HEK293 (cell line): ENCODE measurements around the gene CYB5D1.

Experiments
- CTCF ChIA-PET: fragments of 350-600 bp; formaldehyde crosslinking; extraction: SDS; loops from one replicate; lab custom pipeline; 2021; ENCODE audit warnings: antibody characterized with exemption; lab: Yijun Ruan, JAX
- POLR2A ChIA-PET: fragments of 300-600 bp; formaldehyde crosslinking; extraction: SDS; loops from one replicate; lab custom pipeline; 2020; ENCODE audit warnings: antibody characterized with exemption, inconsistent platforms; lab: Yijun Ruan, JAX
- H3K27ac ChIP-seq: fragments of 200-500 bp; sonication (Bioruptor generic); 2 replicates; pipeline ENCODE4 v1.5.1; 2014; ENCODE audit warnings: low read depth, low read length, control low read depth, inconsistent platforms; ENCODE audit errors: extremely low read depth
- H3K36me3 ChIP-seq, 2 experiments: fragments of 200-500 bp in 1 of 2; sonication (Bioruptor generic) in 1 of 2; 1 replicate in 1 of 2; 2 replicates in 1 of 2; pipeline ENCODE4 v1.5.1; 2014 to 2017; ENCODE audit warnings: inconsistent platforms in 2 of 2, low read length in 2 of 2; ENCODE audit not compliant: control insufficient read depth in 2 of 2, insufficient read depth in 1 of 2
- H3K4me1 ChIP-seq: fragments of 200-500 bp; sonication (Bioruptor generic); 2 replicates; pipeline ENCODE4 v1.5.1; 2014; ENCODE audit warnings: mild to moderate bottlenecking, low read length, inconsistent platforms; ENCODE audit not compliant: control insufficient read depth, insufficient read depth
- H3K4me3 ChIP-seq: 2 replicates; pipeline ENCODE4 v1.5.1; 2011; ENCODE audit warnings: low read depth, mild to moderate bottlenecking, control low read depth, low read length, moderate library complexity
- H3K9me3 ChIP-seq: fragments of 200-500 bp; sonication (Bioruptor generic); 2 replicates; pipeline ENCODE4 v1.5.1; 2014; ENCODE audit warnings: low read depth, low read length, inconsistent platforms; ENCODE audit not compliant: control insufficient read depth, insufficient read depth
- INSM2 ChIP-seq: fragments of 450-650 bp; formaldehyde crosslinking; IDR thresholded peaks from 2 replicates; pipeline ENCODE4 v1.5.1; 2016; ENCODE audit warnings: missing biosample characterization, missing genetic modification characterization
- OVOL3 ChIP-seq: fragments of 450-650 bp; formaldehyde crosslinking; IDR thresholded peaks from 2 replicates; pipeline ENCODE4 v1.5.1; 2016; ENCODE audit warnings: missing biosample characterization, missing genetic modification characterization
- PRDM1 ChIP-seq: fragments of 450-650 bp; formaldehyde crosslinking; IDR thresholded peaks from 2 replicates; pipeline ENCODE4; 2016; ENCODE audit warnings: missing biosample characterization, missing genetic modification characterization
- SCRT2 ChIP-seq: fragments of 450-650 bp; formaldehyde crosslinking; IDR thresholded peaks from 2 replicates; pipeline ENCODE4 v1.5.1; 2016; ENCODE audit warnings: missing biosample characterization, missing genetic modification characterization
- TCF7L2 ChIP-seq: IDR thresholded peaks from 2 replicates; pipeline ENCODE4 v1.6.1; 2011; ENCODE audit warnings: low read depth, mild to moderate bottlenecking, inconsistent platforms, low read length, moderate library complexity, borderline replicate concordance
- YY1 ChIP-seq: fragments of 450-650 bp; formaldehyde crosslinking; IDR thresholded peaks from 2 replicates; pipeline ENCODE4 v1.5.1; 2018; ENCODE audit warnings: missing biosample characterization, missing genetic modification characterization
- ZBTB1 ChIP-seq: fragments of 450-650 bp; formaldehyde crosslinking; IDR thresholded peaks from 2 replicates; pipeline ENCODE4 v1.5.1; 2016; ENCODE audit warnings: missing biosample characterization, missing genetic modification characterization
- ZBTB20 ChIP-seq: fragments of 450-650 bp; formaldehyde crosslinking; IDR thresholded peaks from 2 replicates; pipeline ENCODE4 v1.5.1; 2016; ENCODE audit warnings: missing biosample characterization, missing genetic modification characterization
- ZBTB26 ChIP-seq: fragments of 450-650 bp; formaldehyde crosslinking; optimal IDR thresholded peaks from 2 replicates; pipeline ENCODE3; 2016; ENCODE audit warnings: missing biosample characterization, mild to moderate bottlenecking, missing genetic modification characterization
- ZBTB6 ChIP-seq: fragments of 450-650 bp; formaldehyde crosslinking; IDR thresholded peaks from 2 replicates; pipeline ENCODE4 v1.5.1; 2017; ENCODE audit warnings: missing biosample characterization, missing genetic modification characterization
- ZNF112 ChIP-seq: fragments of 450-650 bp; formaldehyde crosslinking; IDR thresholded peaks from 2 replicates; pipeline ENCODE4 v1.5.0; 2017; ENCODE audit warnings: missing biosample characterization, missing genetic modification characterization
- ZNF175 ChIP-seq: fragments of 450-650 bp; formaldehyde crosslinking; IDR thresholded peaks from 2 replicates; pipeline ENCODE4 v1.5.1; 2016; ENCODE audit warnings: missing biosample characterization, missing genetic modification characterization
- ZNF324 ChIP-seq: fragments of 450-650 bp; formaldehyde crosslinking; IDR thresholded peaks from 2 replicates; pipeline ENCODE4 v1.5.1; 2016; ENCODE audit warnings: missing biosample characterization, missing genetic modification characterization
- ZNF404 ChIP-seq: fragments of 450-650 bp; formaldehyde crosslinking; IDR thresholded peaks from 2 replicates; pipeline ENCODE4 v1.5.1; 2017; ENCODE audit warnings: missing biosample characterization, missing genetic modification characterization
- ZNF433 ChIP-seq: fragments of 450-650 bp; formaldehyde crosslinking; IDR thresholded peaks from 2 replicates; pipeline ENCODE4 v1.5.1; 2016; ENCODE audit warnings: missing biosample characterization, missing genetic modification characterization, low read depth
- ZNF513 ChIP-seq: fragments of 450-650 bp; IDR thresholded peaks from 2 replicates; pipeline ENCODE4 v1.5.1; 2018; ENCODE audit warnings: missing biosample characterization, missing genetic modification characterization
- ZNF610 ChIP-seq: fragments of 450-650 bp; formaldehyde crosslinking; IDR thresholded peaks from 2 replicates; pipeline ENCODE4 v1.5.1; 2016; ENCODE audit warnings: missing biosample characterization, missing genetic modification characterization, borderline replicate concordance
- ZNF624 ChIP-seq: fragments of 450-650 bp; formaldehyde crosslinking; IDR thresholded peaks from 2 replicates; pipeline ENCODE4 v1.5.1; 2017; ENCODE audit warnings: missing biosample characterization, missing genetic modification characterization
- ZNF660 ChIP-seq: fragments of 450-650 bp; IDR thresholded peaks from 2 replicates; pipeline ENCODE4 v1.5.1; 2018; ENCODE audit warnings: missing biosample characterization, mild to moderate bottlenecking, missing genetic modification characterization
- ZNF791 ChIP-seq: fragments of 450-650 bp; formaldehyde crosslinking; IDR thresholded peaks from 2 replicates; pipeline ENCODE4 v1.5.1; 2016; ENCODE audit warnings: missing biosample characterization, missing genetic modification characterization
- ZNF792 ChIP-seq: fragments of 450-650 bp; formaldehyde crosslinking; IDR thresholded peaks from 2 replicates; pipeline ENCODE4 v1.5.1; 2016; ENCODE audit warnings: missing biosample characterization, missing genetic modification characterization
- TF ChIP-seq, protein P1 (sequence below): fragments of 450-650 bp; formaldehyde crosslinking; IDR thresholded peaks from 2 replicates; pipeline ENCODE4 v1.5.1; 2017; ENCODE audit warnings: missing biosample characterization, missing genetic modification characterization
- TF ChIP-seq, protein P2 (sequence below): fragments of 450-650 bp; formaldehyde crosslinking; IDR thresholded peaks from 2 replicates; pipeline ENCODE4 v1.5.1; 2016; ENCODE audit warnings: missing biosample characterization, missing genetic modification characterization

Gene CYB5D1

DNA sequence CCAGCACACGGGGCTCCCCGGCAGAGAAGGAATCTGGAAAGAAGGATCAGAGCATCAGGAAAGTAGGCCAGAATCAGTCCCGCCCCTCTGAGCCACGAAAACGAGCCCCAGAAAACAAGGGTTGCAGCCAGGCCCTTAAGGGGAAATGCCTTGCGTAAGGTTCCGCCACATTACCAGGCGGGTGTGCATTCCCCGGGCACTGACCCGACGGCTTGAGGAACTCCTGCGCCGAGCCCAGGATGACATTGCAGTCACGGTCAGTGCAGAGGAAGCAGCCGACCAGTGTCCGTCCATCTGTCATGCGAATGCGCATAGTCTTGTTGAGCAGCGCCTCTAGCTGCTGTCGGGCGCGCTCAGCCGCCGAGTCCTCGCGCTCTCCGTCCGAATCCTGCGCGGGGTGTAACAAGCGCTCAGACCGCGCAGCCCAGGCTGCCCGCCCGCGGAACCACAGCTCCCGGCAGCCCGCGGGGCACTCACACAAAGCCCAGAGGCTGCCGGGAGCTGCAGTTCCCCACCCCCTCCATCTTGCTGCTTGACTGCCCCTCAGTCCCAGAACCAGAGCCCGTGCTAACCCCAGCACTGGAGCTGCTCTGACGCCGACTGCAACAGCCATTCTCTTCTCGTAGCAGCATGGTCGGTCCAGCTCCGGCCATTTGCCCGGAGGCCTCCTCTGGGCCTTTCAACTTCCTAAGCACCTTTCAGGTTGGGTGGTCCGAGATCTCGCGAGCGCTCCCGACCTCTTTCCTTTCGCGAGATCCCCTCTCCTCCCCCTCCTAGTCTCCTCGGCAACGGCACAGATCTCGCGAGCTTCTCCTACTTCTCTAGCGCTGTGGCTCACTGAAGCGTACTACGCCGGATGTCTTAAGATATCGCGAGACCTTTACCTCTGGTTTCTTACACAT, 741 bp upstream of the CYB5D1 start, which contains the start of gene NAA38 (continued):
- TF ChIP-seq ZNF513 = no peak
- 0 out of 2 replicates have a peak, but pooled peaks have one; percentile 13 for TF ChIP-seq ZNF610
- no peak for TF ChIP-seq ZNF175
- no peak for TF ChIP-seq ZNF404 (tag by site-specific recombination)
- TF ChIP-seq ZBTB6 = peak; percentile 35
- no peak for TF ChIP-seq INSM2
- TF ChIP-seq ZBTB1 (tag by site-specific recombination) = no peak
- 0 out of 2 replicates have a peak, but pooled peaks have one; percentile 42 for TF ChIP-seq ZNF324 (tag by site-specific recombination)
- TF ChIP-seq ZNF660 (tag by site-specific recombination) = peak; percentile 65; the same call in 1 of the 2 replicates
- TF ChIP-seq ZNF433 (tag by site-specific recombination) = no peak
- TF ChIP-seq ZNF792 (tag by site-specific recombination) = no peak
- no peak for TF ChIP-seq PRDM1
- no peak for TF ChIP-seq ZNF112 (tag by site-specific recombination)

DNA sequence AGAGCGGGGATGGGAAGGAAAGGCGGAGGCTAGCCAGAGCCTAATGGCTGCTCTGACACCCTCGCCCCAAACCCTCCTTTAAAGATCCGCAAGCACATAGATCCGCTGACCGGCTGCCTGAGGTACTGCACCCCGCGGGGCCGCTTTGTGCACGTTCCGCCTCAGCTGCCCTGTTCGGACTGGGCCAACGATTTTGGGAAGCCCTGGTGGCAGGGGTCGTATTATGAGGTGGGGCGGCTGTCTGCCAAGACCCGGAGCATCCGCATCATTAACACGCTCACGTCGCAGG, 663 bp downstream of the CYB5D1 start:
- no peaks in the 10 kb centered on the region for H3K9me3 ChIP-seq
- TF ChIP-seq, protein P1, sequence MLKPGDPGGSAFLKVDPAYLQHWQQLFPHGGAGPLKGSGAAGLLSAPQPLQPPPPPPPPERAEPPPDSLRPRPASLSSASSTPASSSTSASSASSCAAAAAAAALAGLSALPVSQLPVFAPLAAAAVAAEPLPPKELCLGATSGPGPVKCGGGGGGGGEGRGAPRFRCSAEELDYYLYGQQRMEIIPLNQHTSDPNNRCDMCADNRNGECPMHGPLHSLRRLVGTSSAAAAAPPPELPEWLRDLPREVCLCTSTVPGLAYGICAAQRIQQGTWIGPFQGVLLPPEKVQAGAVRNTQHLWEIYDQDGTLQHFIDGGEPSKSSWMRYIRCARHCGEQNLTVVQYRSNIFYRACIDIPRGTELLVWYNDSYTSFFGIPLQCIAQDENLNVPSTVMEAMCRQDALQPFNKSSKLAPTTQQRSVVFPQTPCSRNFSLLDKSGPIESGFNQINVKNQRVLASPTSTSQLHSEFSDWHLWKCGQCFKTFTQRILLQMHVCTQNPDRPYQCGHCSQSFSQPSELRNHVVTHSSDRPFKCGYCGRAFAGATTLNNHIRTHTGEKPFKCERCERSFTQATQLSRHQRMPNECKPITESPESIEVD (tag by site-specific recombination) = no peak
- TF ChIP-seq ZNF791 (tag by site-specific recombination) (no peak), ZBTB26 (tag by site-specific recombination) (peak; percentile 31), YY1 (tag by site-specific recombination) (peak; percentile 21; the same call in 1 of the 2 replicates), ZNF624 (tag by site-specific recombination) (no peak), TCF7L2 (no peak), OVOL3 (tag by site-specific recombination) (no peak), SCRT2 (tag by site-specific recombination) (no peak), ZBTB20 (tag by site-specific recombination) (peak; percentile 32)
- TF ChIP-seq, protein P2, sequence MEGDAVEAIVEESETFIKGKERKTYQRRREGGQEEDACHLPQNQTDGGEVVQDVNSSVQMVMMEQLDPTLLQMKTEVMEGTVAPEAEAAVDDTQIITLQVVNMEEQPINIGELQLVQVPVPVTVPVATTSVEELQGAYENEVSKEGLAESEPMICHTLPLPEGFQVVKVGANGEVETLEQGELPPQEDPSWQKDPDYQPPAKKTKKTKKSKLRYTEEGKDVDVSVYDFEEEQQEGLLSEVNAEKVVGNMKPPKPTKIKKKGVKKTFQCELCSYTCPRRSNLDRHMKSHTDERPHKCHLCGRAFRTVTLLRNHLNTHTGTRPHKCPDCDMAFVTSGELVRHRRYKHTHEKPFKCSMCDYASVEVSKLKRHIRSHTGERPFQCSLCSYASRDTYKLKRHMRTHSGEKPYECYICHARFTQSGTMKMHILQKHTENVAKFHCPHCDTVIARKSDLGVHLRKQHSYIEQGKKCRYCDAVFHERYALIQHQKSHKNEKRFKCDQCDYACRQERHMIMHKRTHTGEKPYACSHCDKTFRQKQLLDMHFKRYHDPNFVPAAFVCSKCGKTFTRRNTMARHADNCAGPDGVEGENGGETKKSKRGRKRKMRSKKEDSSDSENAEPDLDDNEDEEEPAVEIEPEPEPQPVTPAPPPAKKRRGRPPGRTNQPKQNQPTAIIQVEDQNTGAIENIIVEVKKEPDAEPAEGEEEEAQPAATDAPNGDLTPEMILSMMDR (tag by site-specific recombination) = peak; percentile 52; the same call in 1 of the 2 replicates
- CTCF ChIA-PET = interaction anchor here (0.6 to 14.4 kb wide), 8 partner anchors 12 to 199 kb away, joined by 3 to 141 read pairs (median 4); no protein-coding TSS in a partner anchor
- H3K27ac ChIP-seq = peak overlapping the region; percentile 90
- POLR2A ChIA-PET = interaction anchor here (0.6 kb wide), 1 partner anchor 60 kb away, joined by 5 read pairs; no protein-coding TSS in a partner anchor
- peaks cover 27 to 48% of the 10 kb centered on the region in 2 experiments for H3K36me3 ChIP-seq
- H3K4me1 ChIP-seq = peaks cover 10% of the 10 kb centered on the region
- H3K4me3 ChIP-seq = peak overlapping the region; percentile 88
